Thyroid gland (tissue), 4 donors: ENCODE data around the gene LRRC4C. TPM values are rescaled to one million over a fixed set of nuclear protein-coding genes. Genes with fewer than 3 reads are reported as not detected.

Experiments used
- DNase-seq, 2 donors: peaks; one replicate each; pipeline ENCODE4 v3.0.0-alpha.2; 2019
- H3K27ac ChIP-seq, 3 donors: fragments of 200-600 bp; sonication (generic); 1 replicate in 2 of 3; 2 replicates in 1 of 3; pipeline ENCODE4 v1.5.1; 2016 to 2019; ENCODE audit warnings: mild to moderate bottlenecking in 1 of 3, moderate library complexity in 1 of 3
- H3K27me3 ChIP-seq: fragments of 200-600 bp; sonication (generic); one replicate; pipeline ENCODE4 v1.5.1; 2019
- H3K36me3 ChIP-seq, 2 donors: fragments of 200-600 bp; sonication (generic); one replicate each; pipeline ENCODE4 v1.5.1; 2016 to 2019
- H3K4me1 ChIP-seq, 2 donors: fragments of 200-600 bp; sonication (generic); one replicate each; pipeline ENCODE4 v1.5.1; 2017 to 2019
- H3K4me3 ChIP-seq, 3 donors: fragments of 200-600 bp; sonication (generic); replicated peaks in 1 of 3; 1 replicate in 2 of 3; 2 replicates in 1 of 3; pipeline ENCODE4 v1.5.1; 2016; ENCODE audit warnings: mild to moderate bottlenecking in 1 of 3
- H3K9me3 ChIP-seq: fragments of 200-600 bp; sonication (generic); one replicate; pipeline ENCODE4 v1.5.1; 2017
- CTCF ChIP-seq, 6 experiments: fragments of 200-600 bp in 3 of 6; fragments of 450-650 bp in 3 of 6; sonication (generic) in 3 of 6; IDR thresholded peaks; one replicate each; pipeline ENCODE4 v1.5.1; 2016 to 2019; ENCODE audit warnings: antibody characterized with exemption in 6 of 6, mild to moderate bottlenecking in 2 of 6, inconsistent platforms in 1 of 6, moderate library complexity in 1 of 6
- POLR2A ChIP-seq, 2 donors: fragments of 450-650 bp; IDR thresholded peaks; one replicate each; pipeline ENCODE4 v1.6.1; 2017; ENCODE audit warnings: antibody characterized with exemption in 2 of 2, mild to moderate bottlenecking in 2 of 2, moderate library complexity in 1 of 2
- WGBS, 2 donors: methylation state at CpG; one replicate each; pipeline ENCODE4 v1.1.5; 2017; 5-methylcytosine and 5-hydroxymethylcytosine counted together
- intact Hi-C: fragments of 100-400 bp; cut with DNase I; formaldehyde crosslinking; loops from one replicate; pipeline ENCODE4 v1.15.1; 2023
- total RNA-seq, 4 donors: library from RNA; depleted of rRNA; stranded (reverse); fragments of >200 nt; gene quantifications; one replicate each; pipeline ENCODE4 v1.2.3, GENCODE V29; 2016

The LRRC4C gene
- total RNA-seq, 4 donors from 2014 or later: 4.6 to 13.9 (median 7.8) TPM

GRCh38 chr11:41384329-41384728 lies 75.1 kb downstream of the LRRC4C start:
- Histone ChIP-seq H3K27me3 (no peaks in the 10 kb centered on the region), H3K9me3 (no peaks in the 10 kb centered on the region), H3K4me3 (no peak overlapping the region), H3K36me3 (no peaks in the 10 kb centered on the region), H3K27ac (no peak overlapping the region), H3K4me1 (no peaks in the 10 kb centered on the region)
- intact Hi-C loops: no loop called here
- DNase-seq: no peak
- WGBS, 2 donors: 92 to 94% methylated on average over 1 of the region's 1 CpG
- TF ChIP-seq POLR2A (IDR thresholded peaks at IDR 0.05) (no peak), CTCF (IDR thresholded peaks at IDR 0.05) (no peak)

- Histone ChIP-seq H3K4me1 (no peaks in the 10 kb centered on the region), H3K9me3 (no peaks in the 10 kb centered on the region), H3K27ac (no peak overlapping the region), H3K4me3 (no peak overlapping the region), H3K27me3 (no peaks in the 10 kb centered on the region), H3K36me3 (no peaks in the 10 kb centered on the region)
- WGBS, 2 donors: 92% methylated on average over 3 of the region's 3 CpGs
- no peak for DNase-seq
- no peak for TF ChIP-seq CTCF (IDR thresholded peaks at IDR 0.05)
- no peak for TF ChIP-seq POLR2A (IDR thresholded peaks at IDR 0.05)
- intact Hi-C loops: no loop called here
Observed at GRCh38 chr11:41383768-41384167, 75.7 kb downstream of the LRRC4C start.

- Histone ChIP-seq H3K27ac (no peak overlapping the region), H3K27me3 (no peaks in the 10 kb centered on the region), H3K4me3 (no peak overlapping the region), H3K4me1 (no peaks in the 10 kb centered on the region), H3K9me3 (no peaks in the 10 kb centered on the region), H3K36me3 (no peaks in the 10 kb centered on the region)
- WGBS, 2 donors: 83 to 93% methylated on average over 2 of the region's 2 CpGs
- no peak for TF ChIP-seq CTCF (IDR thresholded peaks at IDR 0.05)
- no peak for TF ChIP-seq POLR2A (IDR thresholded peaks at IDR 0.05)
- intact Hi-C loops: no loop called here
- DNase-seq: no peak
Observed at GRCh38 chr11:41382927-41383326, 76.5 kb downstream of the LRRC4C start.

- Histone ChIP-seq H3K27ac (no peak overlapping the region), H3K27me3 (no peaks in the 10 kb centered on the region), H3K4me3 (no peak overlapping the region), H3K36me3 (no peaks in the 10 kb centered on the region), H3K9me3 (no peaks in the 10 kb centered on the region), H3K4me1 (peaks cover 0 to 5% of the 10 kb centered on the region in 2 donors)
- intact Hi-C loops: no loop called here
- no peak for DNase-seq
- TF ChIP-seq POLR2A (IDR thresholded peaks at IDR 0.05): no peak
Observed at GRCh38 chr11:41379084-41379483, 80.4 kb downstream of the LRRC4C start.

- no peak for DNase-seq
- intact Hi-C loops: no loop called here
- Histone ChIP-seq H3K27ac (no peak overlapping the region), H3K9me3 (no peaks in the 10 kb centered on the region), H3K27me3 (no peaks in the 10 kb centered on the region), H3K36me3 (no peaks in the 10 kb centered on the region), H3K4me1 (peaks cover 0 to 5% of the 10 kb centered on the region in 2 donors), H3K4me3 (no peak overlapping the region)
- WGBS, 2 donors: 80 to 85% methylated on average over 7 of the region's 7 CpGs
- TF ChIP-seq CTCF (IDR thresholded peaks at IDR 0.05) (no peak), POLR2A (IDR thresholded peaks at IDR 0.05) (no peak)
Observed at GRCh38 chr11:41377709-41378394, 81.6 kb downstream of the LRRC4C start.
